Tibial nerve (tissue), 4 donors: Measurements from ENCODE around the gene DIP2C.

Source experiments
- CTCF ChIP-seq, 5 experiments: fragments of 200-600 bp in 3 of 5; fragments of 450-650 bp in 2 of 5; sonication (generic) in 3 of 5; IDR thresholded peaks; one replicate each; pipeline ENCODE4 v1.5.1; 2016 to 2019; ENCODE audit warnings: antibody characterized with exemption in 5 of 5, mild to moderate bottlenecking in 3 of 5, moderate library complexity in 2 of 5
- EP300 ChIP-seq, 2 donors: sonication (generic); formaldehyde crosslinking; IDR thresholded peaks; one replicate each; pipeline ENCODE4 v1.6.1; 2017; ENCODE audit warnings: antibody characterized with exemption in 2 of 2, mild to moderate bottlenecking in 1 of 2
- POLR2A ChIP-seq, 2 donors: fragments of 450-650 bp; IDR thresholded peaks; one replicate each; pipeline ENCODE4 v1.6.1; 2017; ENCODE audit warnings: antibody characterized with exemption in 2 of 2, mild to moderate bottlenecking in 2 of 2, moderate library complexity in 2 of 2

GRCh38 chr10:408236-408635, 281.2 kb downstream of the DIP2C start:
- no peak for TF ChIP-seq CTCF (IDR thresholded peaks at IDR 0.05)
- no peak for TF ChIP-seq POLR2A (IDR thresholded peaks at IDR 0.05)
- TF ChIP-seq EP300 (IDR thresholded peaks at IDR 0.05), result no peak
